Frontal cortex (tissue), 4 donors: ENCODE measurements around the gene SLC16A7. TPM values are rescaled to one million over a fixed set of nuclear protein-coding genes. Genes with fewer than 3 reads are reported as not detected.

Experiments
- DNase-seq, 2 donors: peaks; one replicate each; pipeline ENCODE4 v3.0.0; 2012; ENCODE audit warnings: low spot score in 2 of 2
- FAIRE-seq: peaks from 2 replicates; lab custom pipeline; 2012; peaks lifted over from hg19 to GRCh38; lab: Jason Lieb, UNC
- small RNA-seq: library from RNA; depleted of rRNA; stranded (forward); fragments of <200 nt; gene quantifications from one replicate; pipeline ENCODE3, GENCODE V24; 2014
- total RNA-seq: library from RNA; depleted of rRNA; stranded (reverse); fragments of >200 nt; gene quantifications from one replicate; pipeline ENCODE4 v1.2.3, GENCODE V29; 2014
- donor health status: control.
- donor health status: control.
- donor health status: control.

SLC16A7 gene
- total RNA-seq, 1 donor from 2014 or later: 26.1 TPM

DNA sequence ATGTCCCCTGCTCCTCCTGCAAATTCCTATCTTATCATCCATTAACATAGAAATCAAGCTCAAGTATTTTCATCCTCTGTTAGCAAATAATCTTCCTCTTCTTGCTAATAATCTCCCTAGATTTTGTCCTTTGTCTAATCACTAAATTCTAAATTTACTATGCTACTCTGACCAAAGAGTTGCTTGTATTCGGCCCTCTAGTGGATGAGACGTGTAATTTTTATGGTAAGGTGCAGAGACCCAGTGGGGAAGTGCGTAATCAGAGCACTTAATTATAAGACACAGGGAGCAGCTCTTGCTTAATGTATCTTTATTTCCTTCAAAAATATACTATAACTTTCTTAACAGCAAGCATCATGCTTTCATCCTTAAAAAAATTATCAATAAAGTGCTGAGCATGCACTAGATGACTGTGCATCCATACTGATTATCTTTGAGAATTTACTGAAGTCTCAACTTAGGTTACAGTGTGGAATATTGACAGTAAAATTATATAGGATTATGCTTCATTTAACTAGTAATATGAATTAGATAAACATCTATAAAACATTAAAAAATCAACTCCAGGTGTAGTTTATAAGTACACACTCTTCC is 212.6 kb downstream of the SLC16A7 start:
- DNase-seq (peak in 1 of 2 donors; percentile 16), FAIRE-seq (peak; percentile 48)

DNA sequence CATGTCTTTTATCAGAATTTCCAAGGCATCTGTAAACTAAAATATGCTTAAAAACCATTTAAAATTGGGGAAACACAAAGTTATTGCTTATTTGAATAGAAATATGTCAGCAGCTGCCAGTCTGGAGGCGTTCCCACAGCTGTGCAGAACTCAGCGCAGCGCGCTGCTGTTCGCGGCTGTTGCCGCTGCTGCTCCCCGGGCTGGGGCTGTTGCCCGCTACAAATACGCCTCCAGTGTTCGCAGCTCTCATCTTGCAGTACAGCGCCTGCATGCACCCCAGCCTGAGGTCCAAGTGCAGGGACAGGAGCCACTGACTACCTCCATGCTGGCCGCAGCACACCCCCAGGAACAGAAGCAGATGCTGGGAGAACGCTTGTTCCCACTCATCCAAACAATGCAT is 216.2 kb downstream of the SLC16A7 start:
- FAIRE-seq (no peak), DNase-seq (no peak)

DNA sequence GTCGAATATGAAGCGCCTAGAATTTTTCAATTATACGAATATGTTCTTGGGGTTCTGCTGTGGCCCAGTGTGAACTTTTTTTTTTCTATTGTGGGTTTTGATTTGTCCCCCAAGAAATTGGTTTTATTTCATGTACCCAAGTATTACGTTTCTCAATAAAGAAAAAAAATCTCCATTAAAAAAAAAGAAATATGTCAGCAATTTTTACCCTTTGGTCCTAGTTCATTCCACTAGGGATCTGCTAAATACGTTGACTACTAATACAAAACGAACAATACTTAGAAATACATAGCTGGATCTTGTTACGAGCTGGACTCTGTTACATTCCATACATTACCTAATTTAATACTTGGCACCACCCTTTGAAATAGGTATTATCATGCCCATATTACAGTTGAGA is 216.9 kb downstream of the SLC16A7 start:
- FAIRE-seq (no peak), DNase-seq (no peak)

DNA sequence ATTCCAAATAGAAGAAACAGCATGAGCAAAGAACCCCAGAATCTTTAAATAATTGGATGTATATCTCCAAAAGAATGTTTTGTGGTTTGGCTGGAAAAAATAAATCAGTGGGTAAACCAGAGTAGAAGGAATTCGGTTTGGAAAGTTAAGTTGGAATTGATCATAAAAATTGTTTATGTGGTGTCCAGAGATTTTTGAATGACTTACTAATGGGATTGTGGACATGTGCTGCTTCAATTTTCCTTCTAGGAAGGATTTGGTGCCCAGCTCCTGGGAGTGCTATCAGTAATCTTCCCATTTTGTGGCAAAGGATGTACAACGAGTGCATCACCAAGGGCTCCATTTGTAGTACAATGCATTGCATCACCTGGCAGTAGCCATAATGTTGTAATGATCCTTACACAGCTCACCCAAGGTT is 224.8 kb downstream of the SLC16A7 start:
- no peak for FAIRE-seq

DNA sequence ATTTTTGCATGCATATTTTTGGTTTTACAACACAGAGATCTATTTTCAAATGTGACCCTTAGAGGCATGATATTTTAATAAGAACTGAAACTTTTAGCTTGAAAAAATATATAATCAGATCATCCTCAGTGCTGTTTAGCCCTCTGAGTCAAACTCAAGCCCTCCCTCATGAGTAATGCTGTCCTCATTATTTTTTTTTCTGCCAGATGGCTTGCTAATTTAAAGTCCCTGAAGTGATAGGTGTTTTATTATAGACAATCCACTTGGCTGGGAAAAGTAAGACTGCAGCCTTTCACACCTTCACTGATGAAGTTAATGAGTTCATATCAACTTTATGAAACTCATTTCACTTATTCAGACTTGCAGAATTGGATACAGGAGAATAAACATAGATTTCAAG is 227.7 kb downstream of the SLC16A7 start:
- FAIRE-seq (no peak), DNase-seq (no peak)

More for the DNA sequence above, 224.8 kb downstream of the SLC16A7 start:
- DNase-seq: no peak

DNA sequence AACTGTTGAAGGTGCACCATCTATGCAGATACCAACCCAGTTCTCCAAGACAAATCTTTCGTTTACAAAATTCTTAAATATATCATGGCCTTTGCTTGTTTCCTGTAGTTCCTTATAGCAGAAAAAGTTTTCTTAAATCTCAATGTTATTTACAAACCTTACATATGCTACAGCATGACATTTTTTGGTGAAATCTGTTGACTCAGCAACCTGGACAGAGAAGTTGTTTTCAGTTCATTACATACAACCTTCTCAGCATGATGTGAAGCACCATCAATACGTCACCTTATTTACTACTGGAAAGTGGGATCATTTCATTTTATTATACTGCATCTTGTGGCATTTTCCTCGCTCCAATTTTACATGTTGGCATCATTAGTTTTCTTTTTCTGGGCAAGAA is 231.9 kb downstream of the SLC16A7 start:
- FAIRE-seq (no peak), DNase-seq (no peak)

DNA sequence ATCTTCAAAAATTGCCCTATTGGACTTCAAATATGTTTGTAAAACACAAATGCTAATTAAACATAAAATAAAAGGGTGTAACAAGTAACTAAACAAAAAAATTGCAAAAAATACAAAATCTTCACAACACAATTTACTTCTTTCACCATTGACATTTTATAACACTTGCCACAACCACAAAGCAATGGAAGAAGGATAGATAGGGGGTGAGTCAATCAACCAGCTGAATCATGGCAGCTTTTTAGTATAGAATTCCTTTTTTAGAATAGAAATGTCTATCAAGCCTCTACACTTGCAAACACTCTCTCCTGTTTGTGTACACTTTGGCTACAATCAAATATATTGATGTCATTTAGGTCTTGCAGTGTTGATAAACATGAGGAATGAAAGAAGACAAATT is 232.7 kb downstream of the SLC16A7 start:
- FAIRE-seq: no peak

DNA sequence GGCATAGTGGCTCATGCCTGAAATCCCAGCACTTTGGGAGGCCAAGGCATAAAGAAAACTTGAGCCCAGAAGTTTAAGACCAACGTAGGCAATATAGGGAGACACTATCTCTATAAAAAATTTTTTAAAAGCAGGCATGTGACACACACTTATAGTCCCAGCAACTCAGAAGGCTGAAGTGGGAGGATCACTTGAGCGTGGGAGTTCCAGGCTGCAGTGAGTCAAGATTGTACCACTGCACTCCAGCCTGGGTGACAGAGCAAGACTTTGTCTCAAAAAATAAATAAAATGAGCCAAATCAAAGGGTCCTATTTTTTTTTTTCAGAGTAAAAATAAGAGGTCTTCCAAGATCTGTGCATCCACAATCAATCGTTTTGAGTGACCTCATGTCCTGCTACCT is 237.6 kb downstream of the SLC16A7 start:
- FAIRE-seq: no peak
- no peak for DNase-seq

More for the DNA sequence above, 232.7 kb downstream of the SLC16A7 start:
- no peak for DNase-seq

DNA sequence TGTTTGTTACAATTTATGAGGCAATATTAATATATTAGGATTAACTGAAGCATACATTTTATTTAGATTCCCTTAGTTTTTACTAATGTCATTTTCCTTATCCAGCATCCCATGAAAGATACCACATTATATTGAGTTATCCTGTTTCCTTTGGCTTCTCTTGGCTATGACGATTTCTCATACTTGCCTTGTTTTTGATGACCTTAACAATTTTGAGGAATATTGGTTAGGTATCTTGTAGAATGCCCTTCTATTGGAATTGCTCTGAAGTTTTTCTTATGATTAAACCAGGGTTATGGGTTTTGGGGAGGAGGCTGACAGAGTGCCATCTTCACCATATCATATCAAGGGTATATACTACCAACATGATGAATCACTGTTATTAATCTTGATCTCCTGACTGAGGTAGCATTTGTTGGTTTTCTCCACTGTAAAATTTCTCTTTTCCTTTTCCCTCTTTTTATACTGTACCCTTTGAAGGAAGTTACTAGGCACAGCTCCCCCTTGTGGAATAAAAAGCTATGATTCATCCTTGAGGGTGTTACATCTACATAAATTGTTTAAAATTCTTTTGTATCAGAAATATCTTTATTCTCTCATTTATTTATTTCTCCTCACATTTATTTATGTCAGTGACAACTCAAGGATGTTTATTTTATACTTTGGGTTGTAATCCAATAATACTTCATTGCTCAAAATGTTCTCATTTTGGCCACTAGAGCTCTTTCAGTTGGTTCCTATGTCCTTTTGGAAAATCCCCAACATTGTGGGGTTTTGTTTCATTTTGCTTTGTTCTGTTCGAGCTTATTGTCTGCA is 239.0 kb downstream of the SLC16A7 start:
- no peak for DNase-seq
- FAIRE-seq: no peak

Small RNA genes lying within 50 kb of the gene (small RNA-seq; reads per million reads assigned to genes)
- gene AC079905.2 (not detected), gene RNU4-20P (not detected)
